Measurements from ENCODE around the gene RFTN1. TPM values are rescaled to one million over a fixed set of nuclear protein-coding genes. Genes with fewer than 3 reads are reported as not detected.

Gene RFTN1
- total RNA-seq, 1 experiment from 2014 or later, result 2.2 TPM

DNA sequence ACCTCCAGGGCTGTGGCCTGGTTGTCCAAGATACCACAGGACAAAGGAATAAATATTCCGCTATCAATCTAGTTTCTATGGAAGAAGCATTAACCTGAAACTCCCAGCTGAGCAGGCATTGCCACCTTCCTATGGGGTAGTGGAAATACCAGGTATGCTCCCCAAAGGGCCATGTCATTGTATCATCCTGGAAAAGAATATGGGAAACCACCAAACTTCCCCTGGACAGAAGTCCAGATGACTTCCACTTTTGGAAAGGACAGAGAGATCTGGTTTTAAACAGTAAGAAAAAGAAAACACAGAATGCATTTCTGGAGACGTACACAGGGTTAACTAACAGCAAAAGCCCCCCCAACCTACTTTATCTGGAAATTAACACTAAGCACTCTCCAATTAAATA lies 100.2 kb downstream of the RFTN1 start:
- Histone ChIP-seq H3K9ac (ENCODE audit: extremely low read depth, insufficient read length, low read length) (no peak overlapping the region), H3K4me1 (ENCODE audit: insufficient read depth, low read length) (no peaks in the 10 kb centered on the region), H3K23ac (ENCODE audit: insufficient read length, low read depth, low read length) (no peak overlapping the region), H4K8ac (replicated peaks; ENCODE audit: insufficient read length, low read depth, low read length) (no peak overlapping the region), H2BK15ac (ENCODE audit: low read depth, low read length) (no peak overlapping the region), H3K14ac (ENCODE audit: insufficient read depth, low read length) (no peak overlapping the region), H4K5ac (ENCODE audit: insufficient read length, low read depth, low read length) (no peak overlapping the region), H3K79me1 (ENCODE audit: insufficient read depth, low read depth, low read length, poor library complexity, severe bottlenecking) (no peaks in the 10 kb centered on the region), H2BK12ac (ENCODE audit: insufficient read length, low read depth, low read length) (no peak overlapping the region), H3K27ac (ENCODE audit: insufficient read length, low read depth, low read length) (no peak overlapping the region), H3K56ac (ENCODE audit: insufficient read length, low read depth, low read length) (no peak overlapping the region), H4K20me1 (ENCODE audit: control insufficient read depth, insufficient read depth, insufficient read length) (no peaks in the 10 kb centered on the region), H3T11ph (ENCODE audit: low read length) (no peak overlapping the region), H2BK20ac (ENCODE audit: low read depth, low read length, poor library complexity, severe bottlenecking) (no peak overlapping the region), H2AK5ac (ENCODE audit: insufficient read length, low read length) (no peak overlapping the region), H3K79me2 (ENCODE audit: insufficient read depth, low read length) (no peaks in the 10 kb centered on the region), H3K4me2 (ENCODE audit: insufficient read depth, insufficient read length, low read length) (no peak overlapping the region), H2BK5ac (ENCODE audit: insufficient read length, low read length) (no peak overlapping the region), H3K18ac (ENCODE audit: insufficient read length, low read depth, low read length) (no peak overlapping the region), H3K9me3 (ENCODE audit: control insufficient read depth, low read depth, low read length) (no peaks in the 10 kb centered on the region), H3K4ac (ENCODE audit: low read depth, low read length) (no peak overlapping the region), H4K91ac (ENCODE audit: insufficient read length, low read depth, low read length) (no peak overlapping the region), H3K23me2 (ENCODE audit: insufficient read length, low read depth, low read length, poor library complexity, severe bottlenecking) (no peaks in the 10 kb centered on the region), H2BK120ac (ENCODE audit: low read depth, low read length, poor library complexity, severe bottlenecking) (no peak overlapping the region), H3K27me3 (ENCODE audit: insufficient read depth, low read length) (no peaks in the 10 kb centered on the region), H2AFZ (ENCODE audit: low read length) (no peak overlapping the region)
- H3K27ac Mint-ChIP-seq, result no peak overlapping the region
- H3K9me3 Mint-ChIP-seq, result no peaks in the 10 kb centered on the region
- TF ChIP-seq, protein P1, sequence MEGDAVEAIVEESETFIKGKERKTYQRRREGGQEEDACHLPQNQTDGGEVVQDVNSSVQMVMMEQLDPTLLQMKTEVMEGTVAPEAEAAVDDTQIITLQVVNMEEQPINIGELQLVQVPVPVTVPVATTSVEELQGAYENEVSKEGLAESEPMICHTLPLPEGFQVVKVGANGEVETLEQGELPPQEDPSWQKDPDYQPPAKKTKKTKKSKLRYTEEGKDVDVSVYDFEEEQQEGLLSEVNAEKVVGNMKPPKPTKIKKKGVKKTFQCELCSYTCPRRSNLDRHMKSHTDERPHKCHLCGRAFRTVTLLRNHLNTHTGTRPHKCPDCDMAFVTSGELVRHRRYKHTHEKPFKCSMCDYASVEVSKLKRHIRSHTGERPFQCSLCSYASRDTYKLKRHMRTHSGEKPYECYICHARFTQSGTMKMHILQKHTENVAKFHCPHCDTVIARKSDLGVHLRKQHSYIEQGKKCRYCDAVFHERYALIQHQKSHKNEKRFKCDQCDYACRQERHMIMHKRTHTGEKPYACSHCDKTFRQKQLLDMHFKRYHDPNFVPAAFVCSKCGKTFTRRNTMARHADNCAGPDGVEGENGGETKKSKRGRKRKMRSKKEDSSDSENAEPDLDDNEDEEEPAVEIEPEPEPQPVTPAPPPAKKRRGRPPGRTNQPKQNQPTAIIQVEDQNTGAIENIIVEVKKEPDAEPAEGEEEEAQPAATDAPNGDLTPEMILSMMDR (conservative IDR thresholded peaks at IDR 0.05), result no peak
- peaks cover 5 to 6% of the 10 kb centered on the region in 2 experiments; a peak in 2 of 4 replicates for H3K4me1 Mint-ChIP-seq
- DNase-seq, result no peak
- no peak overlapping the region for H3K4me3 Mint-ChIP-seq
- no CpG with 5 or more reads among the region's 2 CpGs for WGBS (ENCODE audit: extremely low coverage, insufficient read length, low lambda C conversion rate)
- peaks cover 2% of the 10 kb centered on the region; the same call in 1 of the 2 replicates for H3K27me3 Mint-ChIP-seq (ENCODE audit: low read depth)
- H3K36me3 Mint-ChIP-seq (ENCODE audit: insufficient read depth in 1 of 3, low read depth in 3 of 3), result no peaks in the 10 kb centered on the region
